LNCAP (cell line): ENCODE measurements around the gene RGP1.

Experiments
- CTCF ChIP-seq: fragments of 450-650 bp; IDR thresholded peaks from 2 replicates; pipeline ENCODE4 v1.5.1; 2017; ENCODE audit warnings: mild to moderate bottlenecking

Gene RGP1

GRCh38 chr9:35748242-35748857 is 737 bp upstream of the RGP1 start:
- TF ChIP-seq CTCF = no peak

GRCh38 chr9:35749515-35750255 is 598 bp downstream of the RGP1 start:
- TF ChIP-seq CTCF = no peak

GRCh38 chr9:35750256-35750531 is 1.1 kb downstream of the RGP1 start:
- no peak for TF ChIP-seq CTCF

GRCh38 chr9:35753466-35753865 is 4.4 kb downstream of the RGP1 start:
- TF ChIP-seq CTCF = no peak

- TF ChIP-seq CTCF = no peak
Measured at GRCh38 chr9:35754264-35754663, 5.2 kb downstream of the RGP1 start, which contains the start of gene MSMP. Gene MSMP, minus strand, starts transcription at chr9:35754276. Its CDS starts 147 bp downstream, at chr9:35754129.

GRCh38 chr9:35755071-35755470 is 6.0 kb downstream of the RGP1 start:
- TF ChIP-seq CTCF = no peak

- no peak for TF ChIP-seq CTCF
Measured at GRCh38 chr9:35756275-35757225, 7.5 kb downstream of the RGP1 start.
